ENCODE results near the gene WDSUB1. TPM values are rescaled to one million over a fixed set of nuclear protein-coding genes. Genes with fewer than 3 reads are reported as not detected.

Gene WDSUB1
- total RNA-seq, 1 experiment from 2014 or later: 6.9 TPM

DNA sequence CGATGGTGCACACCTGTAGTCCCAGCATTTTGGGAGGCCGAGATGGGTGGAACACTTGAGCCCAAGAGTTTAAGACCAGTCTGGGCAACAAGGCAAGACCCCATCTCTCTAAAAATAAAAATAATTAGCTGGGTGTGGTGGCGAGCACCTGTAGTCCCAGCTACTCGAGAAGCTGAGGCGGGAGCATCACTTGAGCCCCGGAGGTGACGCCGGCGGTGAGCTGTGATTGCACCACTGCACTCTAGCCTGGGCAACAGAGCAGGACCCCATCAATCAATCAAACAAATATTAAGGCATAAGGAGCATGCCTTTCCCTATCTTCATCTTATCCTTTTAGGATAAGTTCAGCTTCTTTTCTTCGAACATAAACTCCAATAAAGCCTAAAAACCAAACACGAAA is 1.1 kb downstream of the WDSUB1 start:
- Histone ChIP-seq H2AFZ (peak overlapping the region; percentile 96; the same call in 1 of the 2 replicates), H3F3A (ENCODE audit: insufficient read depth, low read depth) (0 out of 2 replicates have a peak, but pooled peaks cover 2% of the 10 kb centered on the region), H3K79me2 (ENCODE audit: low read depth) (peaks cover 16% of the 10 kb centered on the region; the same call in 1 of the 2 replicates), H3K27ac (no peak overlapping the region), H3K4me1 (replicated peaks; ENCODE audit: insufficient read depth) (peaks cover 16% of the 10 kb centered on the region), H3K9me3 (ENCODE audit: insufficient read depth, low read depth) (no peaks in the 10 kb centered on the region), H3K27me3 (ENCODE audit: insufficient read depth, low read depth) (no peaks in the 10 kb centered on the region), H3K4me3 (peak overlapping the region; percentile 80), H3K9me2 (ENCODE audit: insufficient read depth) (no peaks in the 10 kb centered on the region), H4K20me1 (ENCODE audit: insufficient read depth) (no peaks in the 10 kb centered on the region), H3K36me3 (ENCODE audit: low read depth) (no peaks in the 10 kb centered on the region), H3K4me2 (peak overlapping the region; percentile 84)
- TF ChIP-seq EZH2 (IDR thresholded peaks at IDR 0.05; ENCODE audit: low read depth): no peak
- TF ChIP-seq, protein P1, sequence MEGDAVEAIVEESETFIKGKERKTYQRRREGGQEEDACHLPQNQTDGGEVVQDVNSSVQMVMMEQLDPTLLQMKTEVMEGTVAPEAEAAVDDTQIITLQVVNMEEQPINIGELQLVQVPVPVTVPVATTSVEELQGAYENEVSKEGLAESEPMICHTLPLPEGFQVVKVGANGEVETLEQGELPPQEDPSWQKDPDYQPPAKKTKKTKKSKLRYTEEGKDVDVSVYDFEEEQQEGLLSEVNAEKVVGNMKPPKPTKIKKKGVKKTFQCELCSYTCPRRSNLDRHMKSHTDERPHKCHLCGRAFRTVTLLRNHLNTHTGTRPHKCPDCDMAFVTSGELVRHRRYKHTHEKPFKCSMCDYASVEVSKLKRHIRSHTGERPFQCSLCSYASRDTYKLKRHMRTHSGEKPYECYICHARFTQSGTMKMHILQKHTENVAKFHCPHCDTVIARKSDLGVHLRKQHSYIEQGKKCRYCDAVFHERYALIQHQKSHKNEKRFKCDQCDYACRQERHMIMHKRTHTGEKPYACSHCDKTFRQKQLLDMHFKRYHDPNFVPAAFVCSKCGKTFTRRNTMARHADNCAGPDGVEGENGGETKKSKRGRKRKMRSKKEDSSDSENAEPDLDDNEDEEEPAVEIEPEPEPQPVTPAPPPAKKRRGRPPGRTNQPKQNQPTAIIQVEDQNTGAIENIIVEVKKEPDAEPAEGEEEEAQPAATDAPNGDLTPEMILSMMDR (conservative IDR thresholded peaks at IDR 0.05): no peak
- ChIA-PET CTCF (no interaction called here), POLR2A (ENCODE audit: unreplicated experiment) (no interaction called here)
- no TSS peak for BruUV-seq (replicated peaks)
- intact Hi-C loops (cut with micrococcal nuclease; ENCODE audit: unreplicated experiment): no loop called here
- DNase-seq: no peak

DNA sequence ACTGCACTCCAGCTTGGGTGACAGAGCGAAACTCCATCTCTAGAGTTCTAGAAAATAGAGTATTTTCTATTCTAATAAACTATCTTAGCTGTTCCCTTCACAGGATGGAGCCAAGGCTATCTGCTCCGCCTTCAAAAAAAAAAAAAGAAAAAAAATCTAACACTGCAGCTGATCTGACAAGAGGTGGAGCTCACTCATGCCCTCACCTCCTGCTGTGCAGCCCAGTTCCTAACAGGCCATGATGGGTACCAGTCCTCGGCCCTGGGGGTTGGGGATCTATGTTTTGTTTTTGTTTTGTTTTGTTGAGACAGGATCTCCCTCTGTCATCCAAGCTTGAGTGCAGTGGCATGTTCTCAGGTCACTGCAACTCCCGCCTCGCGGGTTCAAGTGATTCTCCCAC is 3.0 kb downstream of the WDSUB1 start:
- no peak overlapping the region for H3K27ac ChIP-seq
- H3K36me3 ChIP-seq (ENCODE audit: low read depth): no peaks in the 10 kb centered on the region
- no peak overlapping the region for H2AFZ ChIP-seq
- H3K9me3 ChIP-seq (ENCODE audit: insufficient read depth, low read depth): no peaks in the 10 kb centered on the region
- intact Hi-C loops (cut with micrococcal nuclease; ENCODE audit: unreplicated experiment): no loop called here
- H3K79me2 ChIP-seq (ENCODE audit: low read depth): peaks cover 16% of the 10 kb centered on the region; the same call in 1 of the 2 replicates
- peaks cover 13% of the 10 kb centered on the region for H3K4me1 ChIP-seq (replicated peaks; ENCODE audit: insufficient read depth)
- H3K4me2 ChIP-seq: no peak overlapping the region
- ChIA-PET POLR2A (ENCODE audit: unreplicated experiment) (no interaction called here), CTCF (no interaction called here)
- no peaks in the 10 kb centered on the region for H3F3A ChIP-seq (ENCODE audit: insufficient read depth, low read depth)
- H3K4me3 ChIP-seq: no peak overlapping the region
- H4K20me1 ChIP-seq (ENCODE audit: insufficient read depth): no peaks in the 10 kb centered on the region
- BruUV-seq (replicated peaks): no TSS peak
- DNase-seq: no peak
- H3K27me3 ChIP-seq (ENCODE audit: insufficient read depth, low read depth): no peaks in the 10 kb centered on the region
- H3K9me2 ChIP-seq (ENCODE audit: insufficient read depth): no peaks in the 10 kb centered on the region
- TF ChIP-seq, protein P1 (conservative IDR thresholded peaks at IDR 0.05): no peak
- TF ChIP-seq EZH2 (IDR thresholded peaks at IDR 0.05; ENCODE audit: low read depth): no peak

DNA sequence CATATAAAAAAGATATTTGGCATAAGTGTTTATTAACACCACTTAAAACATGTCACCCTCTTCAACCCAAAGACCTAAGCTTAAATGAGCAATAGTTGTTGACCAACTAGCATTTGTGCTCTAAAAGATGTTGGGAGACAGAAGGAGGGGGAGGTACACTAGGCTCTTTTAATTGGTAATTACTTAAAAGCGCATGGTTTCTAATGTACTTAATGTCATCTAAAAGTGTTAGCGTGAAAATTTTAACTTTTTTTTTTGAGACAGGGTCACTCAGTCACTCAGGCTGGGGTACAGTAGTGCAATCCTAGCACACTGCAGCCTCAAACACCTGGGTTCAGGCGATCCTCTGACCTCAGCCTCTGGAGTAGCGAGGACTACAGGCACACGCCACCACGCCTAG is 5.5 kb downstream of the WDSUB1 start:
- H3K27ac ChIP-seq: no peak overlapping the region
- H3K4me1 ChIP-seq (replicated peaks; ENCODE audit: insufficient read depth): peaks cover 5% of the 10 kb centered on the region; the same call in 1 of the 2 replicates
- no peaks in the 10 kb centered on the region for H3K9me3 ChIP-seq (ENCODE audit: insufficient read depth, low read depth)
- intact Hi-C loops (cut with micrococcal nuclease; ENCODE audit: unreplicated experiment): no loop called here
- H3K27me3 ChIP-seq (ENCODE audit: insufficient read depth, low read depth): no peaks in the 10 kb centered on the region
- CTCF ChIA-PET: no interaction called here
- POLR2A ChIA-PET (ENCODE audit: unreplicated experiment): no interaction called here
- BruUV-seq (replicated peaks): no TSS peak
- H4K20me1 ChIP-seq (ENCODE audit: insufficient read depth): no peaks in the 10 kb centered on the region
- DNase-seq: no peak
- H3F3A ChIP-seq (ENCODE audit: insufficient read depth, low read depth): no peaks in the 10 kb centered on the region
- H2AFZ ChIP-seq: no peak overlapping the region
- H3K4me3 ChIP-seq: no peak overlapping the region
- no peak overlapping the region for H3K4me2 ChIP-seq
- TF ChIP-seq, protein P1 (conservative IDR thresholded peaks at IDR 0.05): no peak
- no peak for TF ChIP-seq EZH2 (IDR thresholded peaks at IDR 0.05; ENCODE audit: low read depth)
- peaks cover 16% of the 10 kb centered on the region; the same call in 1 of the 2 replicates for H3K79me2 ChIP-seq (ENCODE audit: low read depth)
- no peaks in the 10 kb centered on the region for H3K36me3 ChIP-seq (ENCODE audit: low read depth)
- H3K9me2 ChIP-seq (ENCODE audit: insufficient read depth): no peaks in the 10 kb centered on the region

All from PC-9 (cell line).